Measurements from ENCODE around the gene IPO13.

DNA sequence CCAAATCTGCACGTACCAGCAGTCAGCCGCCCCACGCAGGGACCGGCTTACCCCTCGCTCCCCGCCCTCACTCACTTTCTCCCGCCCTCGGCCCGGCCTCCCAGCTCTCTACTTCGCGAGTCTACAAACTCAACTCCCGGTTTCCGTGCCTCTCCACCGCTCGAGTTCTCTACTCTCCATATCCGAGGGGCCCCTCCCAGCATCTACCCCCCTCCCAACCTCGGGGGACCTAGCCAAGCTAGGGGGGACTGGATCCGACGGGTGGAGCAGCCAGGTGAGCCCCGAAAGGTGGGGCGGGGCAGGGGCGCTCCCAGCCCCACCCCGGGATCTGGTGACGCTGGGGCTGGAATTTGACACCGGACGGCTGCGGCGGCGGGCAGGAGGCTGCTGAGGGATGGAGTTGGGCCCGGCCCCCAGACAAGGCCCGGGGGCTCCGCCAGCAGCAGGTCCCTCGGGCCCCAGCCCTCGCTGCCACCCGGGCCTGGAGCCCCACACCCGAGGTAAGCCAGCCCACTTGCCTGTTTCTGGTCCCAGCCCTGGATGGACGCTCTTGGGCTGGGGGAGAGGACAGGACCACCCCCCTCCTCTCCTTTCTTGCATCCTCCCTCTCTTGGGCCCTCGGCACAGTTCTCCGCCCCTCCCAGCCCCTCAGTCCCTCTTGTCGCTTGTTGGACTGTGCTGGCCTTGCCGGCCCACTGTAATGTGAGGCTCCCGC, 13.2 kb upstream of the IPO13 start, which contains the start of gene ARTN:
- TF ChIP-seq CTCF (IDR thresholded peaks at IDR 0.05) = no peak
- peak in 2 of 4 donors; percentile 7 to 28 for TF ChIP-seq POLR2A (IDR thresholded peaks at IDR 0.05)

Measured in esophagus squamous epithelium (tissue), 4 donors.